Measurements from ENCODE around the gene CLCA2. TPM values are rescaled to one million over a fixed set of nuclear protein-coding genes. Genes with fewer than 3 reads are reported as not detected.

Gene CLCA2
- polyA plus RNA-seq, 3 donors: not detected

GRCh38 chr1:86447198-86447790 lies 23.3 kb downstream of the CLCA2 start:
- no peak overlapping the region for H3K4me3 Mint-ChIP-seq
- no peaks in the 10 kb centered on the region for H3K79me2 ChIP-seq (ENCODE audit: insufficient read depth, low read length)
- DNase-seq: no peak
- no peaks in the 10 kb centered on the region for H3K36me3 ChIP-seq (replicated peaks in 1 of 2; ENCODE audit: control insufficient read depth in 1 of 2, insufficient read depth in 2 of 2, low read length in 2 of 2)
- no peaks in the 10 kb centered on the region for H3K27me3 ChIP-seq (ENCODE audit: control insufficient read depth in 2 of 2, insufficient read depth in 2 of 2, low read length in 2 of 2)
- no peak overlapping the region for H3K4me2 ChIP-seq (replicated peaks; ENCODE audit: extremely low read depth, low read length, poor library complexity, severe bottlenecking)
- WGBS (ENCODE audit: insufficient coverage): 75% methylated on average over 2 of the region's 4 CpGs
- peaks cover 0 to 1% (median 0%) of the 10 kb centered on the region in 7 donors for H3K9me3 Mint-ChIP-seq
- peaks cover 6% of the 10 kb centered on the region for H3K4me1 Mint-ChIP-seq
- H3K36me3 Mint-ChIP-seq: no peaks in the 10 kb centered on the region
- intact Hi-C loops (cut with micrococcal nuclease): no loop called here
- H3K27ac Mint-ChIP-seq: no peak overlapping the region
- no peak for TF ChIP-seq CTCF (IDR thresholded peaks at IDR 0.05)
- no peak overlapping the region for H3K9ac ChIP-seq (ENCODE audit: insufficient read depth, low read length, poor library complexity, severe bottlenecking)
- H3K27ac ChIP-seq (ENCODE audit: low read depth in 1 of 2, low read length in 2 of 2): no peak overlapping the region
- H3K27me3 Mint-ChIP-seq (ENCODE audit: low read depth in 3 of 3): no peaks in the 10 kb centered on the region
- H4K20me1 ChIP-seq (ENCODE audit: insufficient read depth, low read length): no peaks in the 10 kb centered on the region
- no peaks in the 10 kb centered on the region for H3K9me3 ChIP-seq (replicated peaks in 1 of 2; ENCODE audit: control insufficient read depth in 1 of 2, insufficient read depth in 1 of 2, low read length in 2 of 2)
- H3K4me3 ChIP-seq (replicated peaks in 1 of 3; ENCODE audit: low read depth in 2 of 3, low read length in 3 of 3): no peak overlapping the region
- H3K4me1 ChIP-seq (ENCODE audit: control insufficient read depth in 1 of 2, insufficient read depth in 2 of 2, low read length in 2 of 2): peaks cover 0 to 7% of the 10 kb centered on the region in 2 donors
- no peak overlapping the region for H2AFZ ChIP-seq (ENCODE audit: insufficient read depth, low read depth, low read length, poor library complexity, severe bottlenecking)

GRCh38 chr1:86448670-86449069 lies 24.7 kb downstream of the CLCA2 start:
- H2AFZ ChIP-seq (ENCODE audit: insufficient read depth, low read depth, low read length, poor library complexity, severe bottlenecking): no peak overlapping the region
- no peak for TF ChIP-seq CTCF (IDR thresholded peaks at IDR 0.05)
- intact Hi-C loops (cut with micrococcal nuclease): no loop called here
- no peaks in the 10 kb centered on the region for H3K9me3 ChIP-seq (replicated peaks in 1 of 2; ENCODE audit: control insufficient read depth in 1 of 2, insufficient read depth in 1 of 2, low read length in 2 of 2)
- H3K27me3 Mint-ChIP-seq (ENCODE audit: low read depth in 3 of 3): no peaks in the 10 kb centered on the region
- no peaks in the 10 kb centered on the region for H4K20me1 ChIP-seq (ENCODE audit: insufficient read depth, low read length)
- no peaks in the 10 kb centered on the region for H3K79me2 ChIP-seq (ENCODE audit: insufficient read depth, low read length)
- H3K4me2 ChIP-seq (replicated peaks; ENCODE audit: extremely low read depth, low read length, poor library complexity, severe bottlenecking): no peak overlapping the region
- H3K36me3 Mint-ChIP-seq: no peaks in the 10 kb centered on the region
- no peak overlapping the region for H3K27ac Mint-ChIP-seq
- no peak overlapping the region for H3K4me3 ChIP-seq (replicated peaks in 1 of 3; ENCODE audit: low read depth in 2 of 3, low read length in 3 of 3)
- H3K36me3 ChIP-seq (replicated peaks in 1 of 2; ENCODE audit: control insufficient read depth in 1 of 2, insufficient read depth in 2 of 2, low read length in 2 of 2): no peaks in the 10 kb centered on the region
- no peak overlapping the region for H3K4me3 Mint-ChIP-seq
- H3K4me1 ChIP-seq (ENCODE audit: control insufficient read depth in 1 of 2, insufficient read depth in 2 of 2, low read length in 2 of 2): peaks cover 0 to 7% of the 10 kb centered on the region in 2 donors
- WGBS (ENCODE audit: insufficient coverage): no CpG with 5 or more reads among the region's 1 CpG
- H3K9ac ChIP-seq (ENCODE audit: insufficient read depth, low read length, poor library complexity, severe bottlenecking): no peak overlapping the region
- H3K4me1 Mint-ChIP-seq: peaks cover 6% of the 10 kb centered on the region
- no peak overlapping the region for H3K27ac ChIP-seq (ENCODE audit: low read depth in 1 of 2, low read length in 2 of 2)
- H3K27me3 ChIP-seq (ENCODE audit: control insufficient read depth in 2 of 2, insufficient read depth in 2 of 2, low read length in 2 of 2): no peaks in the 10 kb centered on the region
- H3K9me3 Mint-ChIP-seq: peaks cover 0 to 1% (median 0%) of the 10 kb centered on the region in 7 donors
- no peak for DNase-seq

Measured in CD14-positive monocyte (primary cell).